ENCODE data around the gene ELOVL4.

- no peak for TF ChIP-seq CTCF (IDR thresholded peaks at IDR 0.05)
- no peak for TF ChIP-seq ZFX (IDR thresholded peaks at IDR 0.05; ENCODE audit: borderline replicate concordance)
Measured at GRCh38 chr6:79971193-79971592, 23.8 kb upstream of the ELOVL4 start.
